ENCODE measurements around the gene TULP4.

TULP4 gene

DNA sequence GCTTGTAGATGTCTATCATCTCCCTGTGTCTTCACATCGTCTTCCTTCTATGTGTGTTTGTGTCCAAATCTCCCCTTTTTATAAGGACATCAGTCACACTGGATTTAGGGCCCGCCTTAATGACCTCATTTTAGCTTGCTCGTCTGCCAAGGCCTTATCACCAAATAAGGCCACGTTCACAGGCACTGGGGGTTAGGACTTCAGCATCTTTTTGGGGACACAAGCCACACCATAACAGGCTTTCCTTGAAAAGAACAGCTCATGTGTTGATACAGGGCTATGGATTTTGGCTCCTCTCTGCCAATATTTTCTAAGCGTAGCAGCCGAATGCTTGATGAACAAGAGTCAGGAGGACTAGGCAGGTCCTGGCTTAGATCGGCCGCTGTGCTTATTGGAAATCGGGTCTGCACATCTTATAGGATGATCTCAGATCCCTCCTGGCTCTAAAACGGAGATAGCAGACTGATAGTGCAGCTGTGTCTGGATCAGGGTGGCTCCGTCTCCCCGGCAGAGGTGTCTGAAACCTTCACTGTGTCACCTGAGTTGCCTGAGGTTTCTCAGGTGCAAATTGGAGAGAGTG lies 231.4 kb downstream of the TULP4 start:
- TF ChIP-seq, protein P1, sequence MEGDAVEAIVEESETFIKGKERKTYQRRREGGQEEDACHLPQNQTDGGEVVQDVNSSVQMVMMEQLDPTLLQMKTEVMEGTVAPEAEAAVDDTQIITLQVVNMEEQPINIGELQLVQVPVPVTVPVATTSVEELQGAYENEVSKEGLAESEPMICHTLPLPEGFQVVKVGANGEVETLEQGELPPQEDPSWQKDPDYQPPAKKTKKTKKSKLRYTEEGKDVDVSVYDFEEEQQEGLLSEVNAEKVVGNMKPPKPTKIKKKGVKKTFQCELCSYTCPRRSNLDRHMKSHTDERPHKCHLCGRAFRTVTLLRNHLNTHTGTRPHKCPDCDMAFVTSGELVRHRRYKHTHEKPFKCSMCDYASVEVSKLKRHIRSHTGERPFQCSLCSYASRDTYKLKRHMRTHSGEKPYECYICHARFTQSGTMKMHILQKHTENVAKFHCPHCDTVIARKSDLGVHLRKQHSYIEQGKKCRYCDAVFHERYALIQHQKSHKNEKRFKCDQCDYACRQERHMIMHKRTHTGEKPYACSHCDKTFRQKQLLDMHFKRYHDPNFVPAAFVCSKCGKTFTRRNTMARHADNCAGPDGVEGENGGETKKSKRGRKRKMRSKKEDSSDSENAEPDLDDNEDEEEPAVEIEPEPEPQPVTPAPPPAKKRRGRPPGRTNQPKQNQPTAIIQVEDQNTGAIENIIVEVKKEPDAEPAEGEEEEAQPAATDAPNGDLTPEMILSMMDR (IDR thresholded peaks at IDR 0.05; ENCODE audit: low read depth, low read length), result no peak

DNA sequence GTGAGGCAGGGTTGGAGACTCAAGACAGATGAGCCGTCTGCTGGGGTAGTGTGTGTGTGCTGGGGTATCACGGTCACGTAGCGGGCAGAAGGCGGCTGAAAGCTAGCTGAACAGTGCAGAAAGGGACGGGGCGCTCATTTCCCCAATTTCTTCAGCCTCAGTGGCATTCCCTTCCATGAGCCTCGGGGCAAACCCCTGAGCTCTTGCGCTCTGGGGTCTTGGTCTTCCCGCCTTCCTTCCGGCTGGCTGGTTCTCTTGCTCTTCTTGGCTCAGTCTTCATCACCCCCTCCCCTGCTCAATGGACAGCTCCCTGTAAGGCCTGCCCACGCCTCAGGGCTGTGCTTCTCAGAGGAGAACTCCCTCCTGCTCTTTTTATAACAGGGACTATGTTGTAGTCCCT lies 232.2 kb downstream of the TULP4 start:
- TF ChIP-seq, protein P1 (IDR thresholded peaks at IDR 0.05; ENCODE audit: low read depth, low read length), result no peak
- no peak overlapping the region for H3K4me3 ChIP-seq (ENCODE audit: low read depth, low read length)

More for the DNA sequence above, 231.4 kb downstream of the TULP4 start:
- no peak overlapping the region for H3K4me3 ChIP-seq (ENCODE audit: low read depth, low read length)

DNA sequence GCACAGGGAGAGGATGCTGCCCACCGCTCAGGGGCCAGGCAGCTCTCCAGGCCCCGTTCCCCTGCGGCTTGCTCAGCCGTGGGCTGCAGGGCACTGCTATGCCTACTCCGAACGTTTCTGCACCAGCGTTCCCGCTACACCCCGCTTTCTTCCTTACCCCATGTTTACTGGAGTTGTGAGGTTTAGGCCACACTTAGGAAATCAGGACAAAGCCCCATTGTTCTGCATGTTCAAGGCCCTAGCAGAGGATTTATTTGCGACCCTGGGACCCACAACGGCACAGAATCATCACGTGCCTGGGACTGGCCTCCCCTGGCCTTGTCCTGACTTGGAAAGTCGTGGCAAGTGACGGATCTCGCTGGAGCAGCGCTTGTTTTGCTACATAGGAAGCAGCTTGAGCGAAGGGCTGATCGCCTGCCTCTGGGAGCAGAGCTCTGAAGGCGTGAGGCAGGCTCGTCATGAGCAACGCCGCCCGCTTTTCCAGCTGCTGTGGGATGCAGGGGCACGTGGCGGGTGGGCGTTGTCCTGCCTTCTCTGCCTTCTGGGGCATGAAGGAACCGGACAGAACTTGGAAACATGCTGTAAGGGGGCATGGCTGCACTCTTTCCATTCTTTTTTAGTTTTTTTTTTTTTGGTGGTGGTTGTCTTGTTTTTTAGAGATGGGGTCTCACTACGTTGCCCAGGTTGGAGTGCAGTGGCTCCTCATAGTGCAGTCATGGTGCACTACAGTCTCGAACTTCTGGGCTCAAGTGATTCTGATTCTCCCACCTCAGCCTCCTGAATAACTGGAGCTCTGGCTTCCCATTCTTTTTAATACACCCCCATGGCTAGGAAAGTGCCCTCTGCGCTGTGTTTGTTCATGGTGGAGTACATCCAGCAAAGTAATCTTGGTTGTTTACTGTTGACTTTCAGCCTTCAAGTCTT lies 233.0 kb downstream of the TULP4 start:
- H3K4me3 ChIP-seq (ENCODE audit: low read depth, low read length), result no peak overlapping the region

DNA sequence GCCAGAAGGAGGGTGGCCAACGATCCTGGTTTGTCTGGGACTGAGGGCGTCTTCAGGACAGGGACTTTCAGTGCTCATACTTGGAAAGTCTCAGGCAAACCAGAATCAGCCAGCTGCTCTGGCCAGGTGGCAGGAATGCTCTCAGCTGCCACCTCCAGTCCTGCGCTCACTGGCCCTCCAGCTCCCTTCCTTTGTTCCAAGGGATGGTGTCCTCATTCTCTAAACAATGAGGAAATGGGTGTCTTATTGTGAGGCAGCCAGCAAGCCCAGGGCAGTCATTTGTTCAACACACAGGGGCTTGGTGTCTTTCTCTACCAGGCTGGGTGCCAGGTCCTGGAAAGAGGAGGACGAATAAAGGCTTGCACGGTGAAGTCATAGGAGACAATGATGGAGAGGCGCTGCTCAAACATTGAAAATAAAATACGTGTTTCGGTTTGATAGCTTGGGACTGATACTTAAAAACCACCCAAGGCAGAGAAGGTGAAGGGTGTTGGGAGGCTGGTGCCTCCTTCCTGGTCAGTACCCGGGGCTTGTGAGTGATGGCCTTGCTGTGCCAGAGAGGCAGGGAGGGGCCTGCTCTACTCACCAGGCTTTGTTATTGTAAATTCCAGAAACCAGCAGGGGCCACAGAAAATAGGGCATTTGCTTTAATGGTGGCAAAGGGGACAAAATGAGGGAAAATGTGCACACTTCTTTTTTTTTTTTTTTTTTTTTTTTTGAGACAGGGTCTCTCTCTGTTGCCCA lies 236.3 kb downstream of the TULP4 start:
- TF ChIP-seq, protein P1 (IDR thresholded peaks at IDR 0.05; ENCODE audit: low read depth, low read length), result no peak
- no peak overlapping the region for H3K4me3 ChIP-seq (ENCODE audit: low read depth, low read length)

More for the DNA sequence above, 233.0 kb downstream of the TULP4 start:
- TF ChIP-seq, protein P1 (IDR thresholded peaks at IDR 0.05; ENCODE audit: low read depth, low read length), result no peak

DNA sequence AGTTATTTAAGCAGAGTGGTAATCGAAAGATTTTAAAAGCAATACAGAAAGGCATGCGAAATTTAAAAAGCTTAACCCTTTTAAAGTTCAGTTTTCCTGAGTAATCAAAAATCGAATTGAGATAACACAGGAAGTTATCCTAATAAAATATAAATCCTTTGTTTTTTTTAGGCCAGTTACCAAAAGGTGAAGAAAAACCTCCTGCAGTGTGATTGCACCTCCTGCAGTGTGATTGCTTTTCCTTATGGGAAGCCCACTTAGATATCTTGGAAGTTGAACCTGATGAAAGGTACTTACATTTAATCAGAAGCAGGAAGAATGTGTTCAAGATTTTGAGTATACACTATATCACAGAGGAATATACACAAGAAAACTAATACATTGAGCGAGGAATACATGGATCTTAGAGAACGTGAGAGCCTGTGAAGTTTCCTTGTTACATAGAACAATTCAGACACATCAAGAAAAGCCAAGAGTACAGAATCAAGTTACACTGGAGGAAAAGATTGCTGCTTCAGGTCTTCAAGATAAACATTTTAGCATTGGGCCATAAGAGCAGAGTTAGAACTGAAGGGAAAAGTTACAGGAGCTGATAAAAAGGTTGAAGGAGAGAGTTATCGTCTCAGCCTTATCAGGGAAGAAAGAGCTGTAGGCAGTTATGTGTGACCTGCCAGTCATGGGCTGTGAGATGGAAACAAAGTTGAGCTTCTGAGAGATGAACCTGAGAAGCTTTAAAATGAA lies 240.0 kb downstream of the TULP4 start:
- TF ChIP-seq, protein P1 (IDR thresholded peaks at IDR 0.05; ENCODE audit: low read depth, low read length), result no peak

DNA sequence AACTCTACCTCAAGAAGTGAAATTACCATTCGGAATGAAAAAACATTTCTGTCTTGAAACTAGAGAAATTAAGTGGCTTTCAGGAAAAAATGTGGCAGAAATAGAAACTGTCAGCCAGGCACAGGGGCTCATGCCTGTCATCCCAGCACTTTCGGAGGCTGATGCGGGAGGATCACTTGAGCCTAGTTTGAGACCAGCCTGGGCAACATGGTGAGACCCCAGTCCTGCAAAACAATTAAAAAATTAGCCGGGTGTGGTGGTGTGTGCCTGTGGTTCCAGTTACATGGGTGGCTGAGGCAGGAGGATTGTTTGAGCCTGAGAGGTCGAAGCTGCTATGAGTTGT lies 240.5 kb downstream of the TULP4 start:
- H3K4me3 ChIP-seq (ENCODE audit: low read depth, low read length), result no peak overlapping the region
- TF ChIP-seq, protein P1 (IDR thresholded peaks at IDR 0.05; ENCODE audit: low read depth, low read length), result no peak

More for the DNA sequence above, 240.0 kb downstream of the TULP4 start:
- H3K4me3 ChIP-seq (ENCODE audit: low read depth, low read length), result no peak overlapping the region

Data from WI38 (cell line).